Activated CD4-positive, alpha-beta T cell treated with anti-CD3 and anti-CD28 coated beads, Interleukin-2, amount 50 U/mL, for 4 hours (primary cell): ENCODE results near the gene TMEM158.

Experiments used
- DNase-seq, 2 experiments: peaks; one replicate each; pipeline ENCODE4 v3.0.0-alpha.2; 2020

Gene TMEM158

GRCh38 chr3:45199837-45200648 is 26.0 kb downstream of the TMEM158 start:
- DNase-seq: no peak

GRCh38 chr3:45198264-45199260 is 27.5 kb downstream of the TMEM158 start:
- DNase-seq: no peak

- DNase-seq: no peak
These were observed 31.3 kb downstream of the TMEM158 start for GRCh38 chr3:45194791-45195190.

GRCh38 chr3:45191924-45192417 is 34.1 kb downstream of the TMEM158 start:
- DNase-seq: no peak

GRCh38 chr3:45191424-45191823 is 34.7 kb downstream of the TMEM158 start:
- no peak for DNase-seq

GRCh38 chr3:45188719-45189659 is 37.1 kb downstream of the TMEM158 start:
- DNase-seq: no peak

GRCh38 chr3:45187694-45188141 is 38.4 kb downstream of the TMEM158 start:
- no peak for DNase-seq

- no peak for DNase-seq
These were observed 39.2 kb downstream of the TMEM158 start for GRCh38 chr3:45186871-45187270.

GRCh38 chr3:45185461-45185860 is 40.6 kb downstream of the TMEM158 start:
- no peak for DNase-seq

- DNase-seq: no peak
These were observed 41.0 kb downstream of the TMEM158 start for GRCh38 chr3:45185052-45185451.

- no peak for DNase-seq
These were observed 42.2 kb downstream of the TMEM158 start for GRCh38 chr3:45183872-45184262.

- DNase-seq: no peak
These were observed 42.9 kb downstream of the TMEM158 start for GRCh38 chr3:45182915-45183871.

- no peak for DNase-seq
These were observed 44.6 kb downstream of the TMEM158 start for GRCh38 chr3:45181496-45181895.

GRCh38 chr3:45180899-45181298 is 45.2 kb downstream of the TMEM158 start:
- DNase-seq: no peak

- no peak for DNase-seq
These were observed 46.0 kb downstream of the TMEM158 start for GRCh38 chr3:45180051-45180450.

- no peak for DNase-seq
These were observed 46.9 kb downstream of the TMEM158 start for GRCh38 chr3:45179163-45179562.

- DNase-seq: no peak
These were observed 47.7 kb downstream of the TMEM158 start for GRCh38 chr3:45178183-45179023.

- DNase-seq: no peak
These were observed 49.2 kb downstream of the TMEM158 start for GRCh38 chr3:45176912-45177311.
